ENCODE results near the gene UPK3BL1.
"Not testable (repeated sequence)": the region's sequence is repeated elsewhere in the genome, so short reads cannot be mapped to it uniquely, and the experiment has no call there.

Gene UPK3BL1

GRCh38 chr7:102610441-102610840 lies 32.1 kb downstream of the UPK3BL1 start:
- H3K9me2 ChIP-seq (replicated peaks; ENCODE audit: insufficient read depth, low read length); H3K4me2 ChIP-seq (ENCODE audit: low read depth, low read length); H3K4me3 ChIP-seq (ENCODE audit: low read length); H2AFZ ChIP-seq (ENCODE audit: low read length); H3F3A ChIP-seq (ENCODE audit: insufficient read depth, low read length); H3K4me1 ChIP-seq (ENCODE audit: low read length); H3K36me3 ChIP-seq (replicated peaks; ENCODE audit: insufficient read depth, low read length); H3K9ac ChIP-seq (ENCODE audit: low read length); DNase-seq; H3K27ac ChIP-seq (ENCODE audit: low read length); H4K20me1 ChIP-seq (ENCODE audit: insufficient read depth, low read length); H3K27me3 ChIP-seq (replicated peaks; ENCODE audit: insufficient read depth, low read length); H3K9me3 ChIP-seq (replicated peaks; ENCODE audit: insufficient read depth, low read length); H3K79me2 ChIP-seq (ENCODE audit: low read length): not testable (repeated sequence)

GRCh38 chr7:102609734-102610133 lies 32.9 kb downstream of the UPK3BL1 start:
- H4K20me1 ChIP-seq (ENCODE audit: insufficient read depth, low read length); H3K9me3 ChIP-seq (replicated peaks; ENCODE audit: insufficient read depth, low read length): not testable (repeated sequence)

GRCh38 chr7:102606848-102607247 lies 35.7 kb downstream of the UPK3BL1 start:
- not testable (repeated sequence) for H3K9me2 ChIP-seq (replicated peaks; ENCODE audit: insufficient read depth, low read length); H3F3A ChIP-seq (ENCODE audit: insufficient read depth, low read length); H3K27me3 ChIP-seq (replicated peaks; ENCODE audit: insufficient read depth, low read length); H2AFZ ChIP-seq (ENCODE audit: low read length); H3K4me1 ChIP-seq (ENCODE audit: low read length); H3K4me2 ChIP-seq (ENCODE audit: low read depth, low read length); DNase-seq; H3K36me3 ChIP-seq (replicated peaks; ENCODE audit: insufficient read depth, low read length); H3K9ac ChIP-seq (ENCODE audit: low read length); H3K79me2 ChIP-seq (ENCODE audit: low read length); H3K27ac ChIP-seq (ENCODE audit: low read length); H4K20me1 ChIP-seq (ENCODE audit: insufficient read depth, low read length); H3K4me3 ChIP-seq (ENCODE audit: low read length); H3K9me3 ChIP-seq (replicated peaks; ENCODE audit: insufficient read depth, low read length)

More at GRCh38 chr7:102609734-102610133, 32.9 kb downstream of the UPK3BL1 start:
- not testable (repeated sequence) for H2AFZ ChIP-seq (ENCODE audit: low read length); H3K4me3 ChIP-seq (ENCODE audit: low read length); H3K27ac ChIP-seq (ENCODE audit: low read length); H3K9me2 ChIP-seq (replicated peaks; ENCODE audit: insufficient read depth, low read length); H3K9ac ChIP-seq (ENCODE audit: low read length); H3K4me2 ChIP-seq (ENCODE audit: low read depth, low read length); H3K4me1 ChIP-seq (ENCODE audit: low read length); H3F3A ChIP-seq (ENCODE audit: insufficient read depth, low read length); DNase-seq; H3K27me3 ChIP-seq (replicated peaks; ENCODE audit: insufficient read depth, low read length); H3K79me2 ChIP-seq (ENCODE audit: low read length); H3K36me3 ChIP-seq (replicated peaks; ENCODE audit: insufficient read depth, low read length)

GRCh38 chr7:102604431-102605145 lies 38.0 kb downstream of the UPK3BL1 start:
- not testable (repeated sequence) for H3K27ac ChIP-seq (ENCODE audit: low read length); H3K36me3 ChIP-seq (replicated peaks; ENCODE audit: insufficient read depth, low read length); H3F3A ChIP-seq (ENCODE audit: insufficient read depth, low read length); H3K9ac ChIP-seq (ENCODE audit: low read length); H3K79me2 ChIP-seq (ENCODE audit: low read length); H3K4me2 ChIP-seq (ENCODE audit: low read depth, low read length); H3K4me3 ChIP-seq (ENCODE audit: low read length); H2AFZ ChIP-seq (ENCODE audit: low read length); H3K27me3 ChIP-seq (replicated peaks; ENCODE audit: insufficient read depth, low read length); DNase-seq; H3K9me3 ChIP-seq (replicated peaks; ENCODE audit: insufficient read depth, low read length); H3K9me2 ChIP-seq (replicated peaks; ENCODE audit: insufficient read depth, low read length); H4K20me1 ChIP-seq (ENCODE audit: insufficient read depth, low read length); H3K4me1 ChIP-seq (ENCODE audit: low read length)

GRCh38 chr7:102602317-102602716 lies 40.3 kb downstream of the UPK3BL1 start:
- not testable (repeated sequence) for H3K9me2 ChIP-seq (replicated peaks; ENCODE audit: insufficient read depth, low read length); H3K36me3 ChIP-seq (replicated peaks; ENCODE audit: insufficient read depth, low read length); H4K20me1 ChIP-seq (ENCODE audit: insufficient read depth, low read length); H3K27me3 ChIP-seq (replicated peaks; ENCODE audit: insufficient read depth, low read length); H3K9ac ChIP-seq (ENCODE audit: low read length); H2AFZ ChIP-seq (ENCODE audit: low read length); DNase-seq; H3K4me2 ChIP-seq (ENCODE audit: low read depth, low read length); H3K27ac ChIP-seq (ENCODE audit: low read length); H3K4me1 ChIP-seq (ENCODE audit: low read length); H3F3A ChIP-seq (ENCODE audit: insufficient read depth, low read length); H3K4me3 ChIP-seq (ENCODE audit: low read length); H3K9me3 ChIP-seq (replicated peaks; ENCODE audit: insufficient read depth, low read length); H3K79me2 ChIP-seq (ENCODE audit: low read length)

GRCh38 chr7:102599699-102600098 lies 42.9 kb downstream of the UPK3BL1 start:
- not testable (repeated sequence) for H3K9me3 ChIP-seq (replicated peaks; ENCODE audit: insufficient read depth, low read length); H3K79me2 ChIP-seq (ENCODE audit: low read length); H3K36me3 ChIP-seq (replicated peaks; ENCODE audit: insufficient read depth, low read length); H2AFZ ChIP-seq (ENCODE audit: low read length); H3F3A ChIP-seq (ENCODE audit: insufficient read depth, low read length); H4K20me1 ChIP-seq (ENCODE audit: insufficient read depth, low read length); H3K27ac ChIP-seq (ENCODE audit: low read length); H3K9me2 ChIP-seq (replicated peaks; ENCODE audit: insufficient read depth, low read length); H3K4me3 ChIP-seq (ENCODE audit: low read length); H3K9ac ChIP-seq (ENCODE audit: low read length); DNase-seq; H3K27me3 ChIP-seq (replicated peaks; ENCODE audit: insufficient read depth, low read length); H3K4me2 ChIP-seq (ENCODE audit: low read depth, low read length); H3K4me1 ChIP-seq (ENCODE audit: low read length)

- H4K20me1 ChIP-seq (ENCODE audit: insufficient read depth, low read length); H3F3A ChIP-seq (ENCODE audit: insufficient read depth, low read length); H3K36me3 ChIP-seq (replicated peaks; ENCODE audit: insufficient read depth, low read length); H3K9me3 ChIP-seq (replicated peaks; ENCODE audit: insufficient read depth, low read length); H3K4me3 ChIP-seq (ENCODE audit: low read length); H3K27me3 ChIP-seq (replicated peaks; ENCODE audit: insufficient read depth, low read length); H3K27ac ChIP-seq (ENCODE audit: low read length); H3K9ac ChIP-seq (ENCODE audit: low read length); H3K4me1 ChIP-seq (ENCODE audit: low read length); H2AFZ ChIP-seq (ENCODE audit: low read length); H3K79me2 ChIP-seq (ENCODE audit: low read length); DNase-seq; H3K4me2 ChIP-seq (ENCODE audit: low read depth, low read length); H3K9me2 ChIP-seq (replicated peaks; ENCODE audit: insufficient read depth, low read length): not testable (repeated sequence)
Observed at GRCh38 chr7:102596036-102596435, 46.6 kb downstream of the UPK3BL1 start.

- not testable (repeated sequence) for H3K9me2 ChIP-seq (replicated peaks; ENCODE audit: insufficient read depth, low read length); H3K9me3 ChIP-seq (replicated peaks; ENCODE audit: insufficient read depth, low read length); H3K4me3 ChIP-seq (ENCODE audit: low read length); H4K20me1 ChIP-seq (ENCODE audit: insufficient read depth, low read length); H3K36me3 ChIP-seq (replicated peaks; ENCODE audit: insufficient read depth, low read length); H3K79me2 ChIP-seq (ENCODE audit: low read length); H3K27ac ChIP-seq (ENCODE audit: low read length); H3K4me2 ChIP-seq (ENCODE audit: low read depth, low read length); H2AFZ ChIP-seq (ENCODE audit: low read length); H3K27me3 ChIP-seq (replicated peaks; ENCODE audit: insufficient read depth, low read length); DNase-seq; H3F3A ChIP-seq (ENCODE audit: insufficient read depth, low read length); H3K9ac ChIP-seq (ENCODE audit: low read length); H3K4me1 ChIP-seq (ENCODE audit: low read length)
Observed at GRCh38 chr7:102593637-102594334, 48.8 kb downstream of the UPK3BL1 start.
